Left hindlimb (tissue), 1 donor: ENCODE data around the gene RCC1.
"Not testable (repeated sequence)": the region's sequence is repeated elsewhere in the genome, so short reads cannot be mapped to it uniquely, and the experiment has no call there.

Experiments
- DNase-seq: peaks from one replicate; pipeline ENCODE4 v3.0.0-alpha.2; 2018

Gene RCC1

DNA sequence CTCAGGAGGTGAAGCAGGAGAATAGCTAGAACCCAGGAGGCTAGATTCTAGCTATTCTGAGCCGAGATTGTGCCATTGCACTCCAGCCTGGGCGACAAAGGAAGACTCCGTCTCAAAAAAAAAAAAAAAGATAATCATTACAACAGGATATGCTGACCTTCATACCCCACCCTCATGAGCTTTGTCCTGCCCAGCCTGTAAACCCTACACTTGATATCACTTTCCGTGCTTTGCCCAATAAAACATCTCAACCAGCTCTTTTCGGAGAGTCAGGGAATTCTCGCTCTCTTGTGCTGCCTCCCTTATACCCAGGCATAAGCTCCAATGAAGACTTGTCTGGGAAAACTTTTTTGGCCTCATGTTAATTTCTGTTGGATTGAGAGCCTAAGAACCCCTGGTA, 45.5 kb downstream of the RCC1 start:
- no peak for DNase-seq

DNA sequence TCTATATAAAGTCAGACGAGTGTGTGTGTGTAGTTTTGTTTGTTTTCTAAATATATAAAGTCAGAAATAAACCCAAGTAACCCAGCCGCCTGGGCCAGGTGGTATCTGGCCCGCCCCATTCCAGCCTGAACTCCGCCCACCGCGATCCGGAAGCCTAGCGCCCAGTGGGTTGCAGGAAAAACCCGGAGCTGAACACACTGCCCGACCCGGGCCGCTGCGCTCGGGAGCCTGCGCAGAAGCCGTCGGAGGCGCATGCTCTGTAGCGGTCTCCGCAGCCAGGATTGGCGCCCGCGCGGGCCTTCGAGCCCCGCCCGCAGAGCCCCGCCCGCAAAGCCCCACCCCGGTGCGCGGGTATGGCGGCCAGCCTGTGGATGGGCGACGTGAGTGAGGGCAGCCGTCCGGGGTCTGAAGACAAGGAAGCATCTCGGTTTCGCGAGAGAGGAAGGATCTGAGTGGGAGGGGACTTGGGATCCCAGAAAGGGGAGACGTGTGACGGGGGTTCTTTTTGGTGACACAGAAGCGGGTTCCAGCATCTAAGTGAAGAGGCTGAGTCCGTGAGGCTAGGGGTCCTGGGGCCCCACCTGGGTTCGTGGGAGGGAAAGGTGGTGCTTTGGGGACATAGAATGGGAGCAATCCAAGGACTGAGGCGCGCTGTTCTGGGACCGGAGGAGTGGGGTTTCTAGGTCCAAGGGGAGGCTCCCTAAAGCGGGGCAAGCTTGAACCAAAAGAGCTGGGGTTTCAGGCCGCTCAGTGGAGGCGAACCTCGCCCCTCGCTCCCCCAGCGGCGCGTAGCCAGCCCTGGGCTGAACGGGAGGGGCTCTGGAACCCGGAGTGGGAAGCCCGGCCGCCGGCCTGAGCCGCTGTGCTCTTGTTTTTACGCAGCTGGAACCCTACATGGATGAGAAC, 47.2 kb downstream of the RCC1 start, which contains the start of gene TRNAU1AP:
Gene TRNAU1AP (plus strand): TSS at position 328 of the 906 bp plus-strand sequence. CDS start 26 bp downstream, at position 354.
- peak; percentile 98 for DNase-seq

DNA sequence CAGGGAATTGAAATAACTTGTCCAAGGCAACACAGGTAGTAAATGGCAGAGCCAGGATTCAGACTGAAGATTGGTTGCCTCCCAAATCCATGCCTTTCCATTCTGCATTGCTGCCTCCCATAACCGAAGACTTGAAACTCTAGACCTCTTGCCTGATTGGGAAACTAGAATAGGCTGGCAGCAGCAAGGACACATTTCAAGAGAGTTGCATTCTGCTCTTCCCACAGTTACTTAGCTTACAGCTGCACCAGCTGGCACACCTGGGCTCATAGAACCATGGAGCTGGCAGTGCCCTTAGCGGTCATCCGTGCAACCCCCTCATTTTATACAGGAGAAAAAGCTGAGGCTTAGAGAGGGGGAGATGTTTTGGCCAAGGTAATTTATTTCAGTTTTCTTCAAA, 55.0 kb downstream of the RCC1 start:
- DNase-seq, result no peak

DNA sequence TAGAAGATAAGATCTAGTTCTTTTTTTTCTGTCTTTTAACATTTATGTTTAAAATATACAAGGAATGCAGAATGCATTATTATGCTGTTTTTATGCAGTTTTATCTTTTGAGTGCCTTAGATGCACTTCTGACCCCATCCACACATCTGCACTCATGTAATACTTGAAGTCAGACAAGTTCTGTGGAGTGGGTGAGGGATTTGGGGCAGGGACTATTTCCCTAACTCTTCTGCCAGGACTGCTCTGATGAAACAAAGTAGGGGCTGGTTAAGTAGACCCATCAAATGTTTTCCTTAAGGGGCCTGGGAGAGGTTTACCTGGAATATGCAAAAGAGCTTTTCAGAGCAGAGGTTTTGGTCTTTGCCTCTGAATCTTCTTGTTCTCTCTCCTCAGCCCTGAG, 58.5 kb downstream of the RCC1 start:
- no peak for DNase-seq

DNA sequence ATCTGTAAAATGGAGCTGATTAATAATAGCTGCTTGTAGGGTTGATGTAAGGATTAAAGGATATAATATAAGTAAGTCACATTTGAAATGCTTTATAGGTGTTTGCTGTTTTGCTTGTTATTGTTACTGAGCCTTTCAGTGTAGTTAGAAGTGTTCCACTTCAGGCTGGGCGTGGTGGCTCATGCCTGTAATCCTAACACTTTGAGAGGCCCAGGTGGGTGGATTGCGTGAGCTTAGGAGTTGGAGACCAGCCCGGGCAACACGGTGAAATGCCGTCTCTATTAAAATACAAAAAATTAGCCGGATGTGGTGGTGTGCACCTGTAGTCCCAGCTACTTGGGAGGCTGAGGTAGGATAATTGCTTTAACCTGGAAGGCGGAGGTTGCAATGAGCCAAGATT, 59.2 kb downstream of the RCC1 start:
- DNase-seq, result no peak

DNA sequence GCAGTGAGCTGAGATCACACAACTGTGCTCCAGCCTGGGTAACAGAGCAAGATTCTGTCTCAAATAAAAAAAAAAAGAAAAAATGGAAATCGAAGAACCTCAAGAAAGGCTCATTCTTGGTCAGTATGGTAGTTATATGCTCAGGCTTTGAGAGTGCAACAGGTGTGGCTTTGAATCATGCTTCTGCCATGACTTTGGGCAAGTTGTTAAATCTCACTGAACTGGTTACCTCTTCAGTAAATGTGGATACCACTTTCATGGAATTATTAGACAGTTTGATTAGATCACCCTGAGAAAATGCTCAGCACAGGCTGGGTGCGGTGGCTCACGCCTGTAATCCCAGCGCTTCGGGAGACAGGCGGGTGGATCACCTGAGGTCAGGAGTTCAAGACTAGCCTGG, 59.9 kb downstream of the RCC1 start:
- no peak for DNase-seq

DNA sequence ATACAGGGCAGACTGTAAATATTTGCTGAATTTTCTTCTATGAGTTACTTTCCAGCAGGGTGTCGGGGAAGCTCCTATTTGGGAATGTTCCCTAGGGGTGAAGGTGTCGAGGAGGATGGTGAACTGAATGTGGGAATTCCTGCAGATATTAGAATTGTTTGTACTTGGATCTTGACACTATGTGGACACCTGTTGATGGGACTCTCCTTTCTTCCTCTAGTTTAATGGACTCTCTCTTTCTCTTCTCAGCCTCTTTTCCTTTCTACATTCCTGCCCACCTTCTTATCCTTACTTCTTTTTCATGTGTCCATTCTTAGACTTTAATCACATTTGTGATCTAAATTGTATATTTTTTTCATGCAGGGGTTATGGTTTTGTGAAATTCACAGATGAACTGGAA, 61.1 kb downstream of the RCC1 start:
- DNase-seq, result no peak

DNA sequence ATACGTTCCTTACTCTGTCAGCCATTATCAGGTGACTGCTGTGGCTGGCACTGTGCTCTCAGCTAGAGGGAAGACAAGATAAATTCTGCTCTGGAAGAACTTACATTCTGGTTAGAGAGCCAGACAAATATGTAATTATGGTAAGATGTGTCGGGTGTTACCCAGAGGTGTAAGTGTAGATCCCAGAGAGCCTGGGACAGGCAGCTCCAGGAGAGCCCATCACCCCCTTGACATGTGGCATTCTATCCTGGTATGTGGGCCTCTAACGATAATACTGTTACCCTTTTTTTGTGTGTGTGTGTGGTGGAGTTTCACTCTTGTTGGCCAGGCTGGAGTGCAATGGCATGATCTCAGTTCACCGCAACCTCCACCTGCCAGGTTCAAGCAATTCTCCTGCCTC, 66.1 kb downstream of the RCC1 start:
- no peak for DNase-seq

DNA sequence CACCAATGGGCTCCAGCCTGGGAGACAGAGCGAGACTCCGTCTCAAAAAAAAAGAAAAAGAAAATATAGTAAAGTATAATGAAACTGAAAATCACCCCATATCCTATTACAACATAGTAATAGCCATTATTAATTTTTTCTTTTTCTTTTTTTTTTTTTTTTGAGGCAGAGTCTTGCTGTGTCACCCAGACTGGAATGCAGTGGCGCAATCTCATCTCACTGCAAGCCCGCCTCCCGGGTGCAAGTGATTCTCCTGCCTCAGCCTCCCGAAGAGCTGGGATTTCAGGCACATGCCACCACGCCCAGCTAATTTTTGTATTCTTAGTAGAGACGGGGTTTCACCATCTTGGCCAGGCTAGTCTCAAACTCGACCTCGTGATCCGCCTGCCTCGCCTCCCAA, 67.0 kb downstream of the RCC1 start:
- not testable (repeated sequence) for DNase-seq

DNA sequence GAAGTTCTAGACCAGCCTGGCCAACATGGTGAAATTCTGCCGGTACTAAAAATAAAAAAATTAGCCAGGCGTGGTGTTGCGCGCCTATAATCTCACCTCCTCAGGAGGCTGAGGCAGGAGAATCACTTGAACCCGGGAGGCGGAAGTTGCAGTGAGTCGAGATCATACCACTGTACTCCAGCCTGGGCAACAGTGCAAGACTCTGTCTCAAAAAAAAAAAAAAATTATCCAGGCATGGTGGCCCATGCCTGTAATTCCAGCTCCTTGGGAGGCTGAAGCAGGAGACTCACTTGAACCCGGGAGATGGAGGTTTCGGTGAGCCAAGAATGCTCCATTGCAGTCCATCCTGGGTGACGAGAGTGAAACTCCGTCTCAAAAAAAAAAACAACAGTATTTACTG, 67.7 kb downstream of the RCC1 start:
- no peak for DNase-seq

DNA sequence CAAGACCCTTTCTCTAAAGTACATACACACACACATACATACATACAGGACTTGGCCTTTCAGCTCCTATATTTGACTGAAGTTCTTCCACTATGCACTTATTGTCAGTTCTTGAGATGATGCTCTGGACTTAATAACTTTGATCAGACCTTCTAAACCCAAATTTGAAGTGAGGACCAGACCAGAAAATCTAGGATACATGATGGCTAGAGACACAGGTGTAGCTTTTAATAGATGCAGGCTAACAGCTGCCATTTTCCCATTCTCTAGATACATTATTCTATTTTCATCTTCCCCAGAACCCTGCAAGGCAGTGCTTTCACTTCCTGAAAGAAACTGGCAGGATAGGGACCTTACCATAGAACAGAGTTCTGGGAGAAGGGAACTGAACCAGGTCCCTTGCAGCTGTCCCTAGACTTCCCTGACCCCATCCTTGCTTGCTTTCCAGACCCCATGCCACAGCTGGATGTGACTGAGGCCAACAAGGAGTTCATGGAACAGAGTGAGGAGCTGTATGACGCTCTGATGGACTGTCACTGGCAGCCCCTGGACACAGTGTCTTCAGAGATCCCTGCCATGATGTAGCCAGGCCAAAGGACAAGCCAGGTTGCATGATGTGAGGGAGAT, 71.3 kb downstream of the RCC1 start:
- no peak for DNase-seq

DNA sequence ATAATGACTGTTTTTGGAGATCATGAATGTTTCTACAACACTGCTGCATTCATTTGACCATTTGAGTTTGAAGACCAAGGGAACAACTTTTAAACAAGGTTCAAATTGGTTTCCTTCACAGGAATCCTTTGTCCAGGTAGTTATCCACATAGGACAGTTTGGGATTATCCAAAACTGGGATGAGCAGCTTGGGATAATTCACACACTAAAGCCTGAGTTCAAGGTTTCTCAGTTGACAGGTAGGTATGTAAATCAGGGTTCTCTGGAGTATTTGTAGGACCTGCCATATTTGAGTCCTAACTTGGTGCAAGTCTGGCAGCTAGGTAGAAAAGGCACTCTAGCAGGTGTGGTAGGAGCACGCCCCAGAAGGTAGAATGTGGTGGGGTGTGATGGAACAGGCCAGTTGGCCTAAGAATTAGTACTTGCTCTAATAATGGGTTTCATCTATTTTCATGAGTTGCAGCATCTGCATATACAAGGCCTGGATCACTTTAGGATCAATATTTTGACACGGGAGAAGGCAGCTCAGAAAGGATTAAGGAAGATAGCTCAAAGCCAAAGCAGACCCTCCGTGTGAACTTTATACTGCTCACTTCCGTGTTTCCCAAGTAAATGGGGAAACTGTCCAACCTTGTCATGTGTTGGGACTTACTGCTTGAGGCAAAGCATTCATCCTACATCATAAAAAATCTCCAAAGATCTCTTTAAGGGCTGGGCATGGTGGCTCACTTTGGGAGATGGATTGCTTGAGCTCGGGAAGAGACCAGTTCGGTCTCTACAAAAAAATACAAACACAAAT, 72.1 kb downstream of the RCC1 start:
- no peak for DNase-seq

DNA sequence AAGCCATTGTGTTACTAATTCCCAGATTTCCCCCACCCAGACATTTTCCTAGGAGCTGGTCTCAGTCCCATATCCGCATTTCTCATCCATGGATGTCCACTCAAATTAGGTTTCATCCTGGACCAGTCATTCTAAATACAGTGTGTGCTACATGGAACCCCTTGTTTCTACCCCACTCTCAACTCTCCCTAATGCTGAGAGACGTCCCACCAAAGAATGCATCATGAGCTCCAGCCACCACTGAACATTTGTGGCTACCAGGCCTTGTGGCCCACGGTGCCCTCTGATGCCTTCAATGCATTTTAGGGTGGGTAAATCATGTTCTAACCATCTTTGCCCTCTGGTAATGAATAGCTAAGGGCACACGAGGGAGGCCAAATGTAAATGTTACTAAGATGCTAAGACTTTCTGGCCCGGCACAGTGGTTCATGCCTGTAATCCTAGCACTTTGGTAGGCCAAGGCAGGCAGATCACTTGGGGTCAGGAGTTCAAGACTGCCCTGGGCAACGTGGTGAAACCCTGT, 72.9 kb downstream of the RCC1 start:
- DNase-seq, result no peak

DNA sequence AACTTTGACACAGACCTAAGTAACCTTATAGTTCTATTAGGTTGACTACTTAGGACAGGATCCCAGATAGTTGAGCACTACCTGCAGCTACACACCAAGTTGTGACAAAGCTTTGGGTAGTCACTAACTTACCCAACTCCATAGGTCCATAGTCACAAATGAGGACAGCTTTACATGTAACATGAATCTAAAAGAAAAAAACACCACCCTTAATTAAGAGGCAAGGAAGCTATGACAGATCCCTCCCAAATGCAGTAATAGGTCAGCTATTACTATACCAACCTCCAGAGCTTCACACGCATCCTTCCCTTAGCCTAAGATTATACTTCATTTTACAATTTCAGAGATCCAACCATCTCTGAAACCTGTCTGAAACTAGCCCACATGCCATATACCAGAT, 73.6 kb downstream of the RCC1 start:
- no peak for DNase-seq

DNA sequence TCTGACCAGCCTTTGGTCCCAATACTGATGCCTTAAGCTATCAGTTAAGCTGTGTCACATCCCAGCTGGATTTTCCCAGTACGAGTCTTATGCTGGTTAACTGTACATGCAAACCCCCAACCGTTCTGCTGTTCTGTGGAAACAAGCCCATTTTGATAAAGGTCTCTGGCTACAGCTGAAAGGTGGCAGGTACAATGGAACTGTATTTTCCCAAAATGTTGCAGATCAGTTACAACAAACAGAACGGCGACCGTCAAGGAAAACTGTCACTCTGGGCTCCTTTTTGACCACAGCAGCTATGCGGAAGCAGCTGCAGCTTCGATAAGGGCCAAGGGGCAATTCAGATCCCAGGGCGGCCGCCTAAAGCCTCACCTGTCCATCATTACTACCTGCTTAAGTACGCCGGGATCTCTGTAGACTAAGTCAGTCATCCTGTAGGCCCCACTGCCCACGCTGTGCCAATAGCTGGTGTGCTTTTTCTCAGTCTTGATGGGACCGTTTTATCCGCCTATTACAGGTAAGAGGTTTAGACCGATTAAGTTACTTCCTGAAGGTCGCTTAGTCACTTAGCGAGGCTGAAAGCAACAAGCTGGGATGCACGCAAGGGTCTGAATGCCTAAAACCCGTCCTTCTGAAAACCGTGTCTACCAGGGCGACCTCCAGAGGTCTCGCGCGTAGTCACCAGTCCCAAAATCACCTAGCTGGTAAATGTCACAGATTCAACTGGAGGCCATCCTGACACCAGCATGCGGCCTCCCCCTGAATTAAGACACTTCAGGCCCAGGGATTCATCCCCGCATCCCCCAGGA, 75.1 kb downstream of the RCC1 start:
- DNase-seq, result no peak

DNA sequence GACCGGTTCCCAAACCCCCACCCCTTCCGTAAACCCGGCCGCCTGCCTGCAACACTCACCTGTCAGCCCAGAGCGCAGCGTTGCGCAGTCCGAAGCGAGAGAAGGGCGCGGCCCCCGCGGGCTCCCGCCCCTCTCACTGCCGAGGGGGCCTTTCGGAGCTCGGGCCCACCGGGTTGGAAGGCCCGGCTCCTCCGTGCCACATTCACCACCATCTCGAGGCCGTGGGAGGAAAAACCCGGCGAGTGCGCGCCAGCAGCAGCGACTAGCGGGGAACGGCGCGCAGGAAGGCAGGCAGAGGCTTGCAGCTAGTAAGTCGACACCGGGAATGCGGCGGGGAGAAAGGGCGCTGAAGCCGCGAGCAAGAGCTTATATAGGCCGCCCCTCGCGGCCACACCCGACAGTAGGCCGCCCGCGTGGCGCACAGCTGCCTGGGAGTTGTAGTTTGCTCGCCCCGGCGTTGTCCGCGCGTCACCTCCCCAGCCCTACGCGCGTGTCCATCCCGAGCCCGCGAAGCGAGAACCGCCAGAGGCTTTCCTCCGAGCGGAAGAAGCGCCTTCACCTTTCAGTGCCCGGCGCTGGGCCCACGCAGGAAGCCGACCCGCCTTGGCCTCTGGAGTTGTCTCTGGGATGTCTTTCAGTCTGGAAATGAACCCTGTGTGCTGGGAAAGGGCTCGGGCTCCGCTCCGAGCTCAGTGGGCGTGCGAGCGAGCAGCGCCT, 75.8 kb downstream of the RCC1 start:
- DNase-seq, result peak; percentile 97

DNA sequence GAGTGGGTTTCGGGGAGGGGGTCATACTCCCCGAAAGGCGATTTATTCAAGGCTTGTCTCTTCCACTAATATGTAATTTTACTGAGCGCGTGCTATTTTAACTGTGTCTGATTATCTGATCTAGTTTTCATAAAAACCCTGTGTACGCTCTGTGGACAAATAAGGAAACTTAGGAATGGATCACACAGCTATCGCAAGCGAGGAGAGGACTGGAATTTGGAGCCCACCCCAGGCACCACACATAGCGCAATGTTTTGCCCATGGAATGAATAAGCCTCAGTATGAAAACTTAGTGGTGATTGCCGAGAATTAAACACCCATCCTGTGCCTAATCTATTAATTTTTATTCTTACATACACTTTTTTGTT, 76.4 kb downstream of the RCC1 start:
- DNase-seq, result no peak

DNA sequence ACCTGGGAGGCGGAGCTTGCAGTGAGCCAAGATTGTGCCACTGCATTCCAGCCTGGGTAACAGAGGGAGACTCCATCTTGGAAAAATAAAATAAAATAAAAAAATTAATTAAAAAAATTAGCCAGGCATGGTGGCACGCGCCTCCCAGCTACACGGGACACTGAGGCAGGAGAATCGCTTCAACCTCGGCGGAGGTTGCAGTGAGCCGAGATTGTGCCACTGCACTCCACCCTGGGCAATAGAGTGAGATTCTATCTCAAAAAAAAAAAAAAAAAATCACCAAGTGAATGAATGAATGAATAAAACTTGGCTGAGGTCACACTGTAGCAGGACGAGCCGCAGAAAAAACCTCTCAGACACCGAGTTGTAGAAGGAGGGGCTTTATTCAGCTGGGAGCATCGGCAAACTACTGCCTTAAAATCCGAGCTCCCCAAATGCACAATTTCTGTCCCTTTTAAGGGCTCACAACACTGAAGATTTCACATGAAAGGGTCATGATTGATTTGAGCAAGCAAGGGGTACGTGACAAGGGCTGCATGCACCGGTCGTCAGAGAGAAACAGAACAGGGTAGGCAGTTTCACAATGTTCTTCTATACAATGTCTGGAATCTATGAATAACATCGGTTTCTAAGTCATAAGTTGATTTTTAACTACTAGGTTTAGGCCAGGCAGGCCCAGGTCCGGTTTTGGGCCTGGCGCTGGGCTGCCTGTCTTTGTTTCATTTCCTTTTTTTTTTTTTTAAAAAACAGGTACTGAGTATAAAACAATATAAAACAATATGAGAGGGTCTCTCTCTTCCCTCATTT, 80.9 kb downstream of the RCC1 start:
- not testable (repeated sequence) for DNase-seq
